ENCODE measurements around the gene CUL4A.
"Not testable (repeated sequence)": the region's sequence is repeated elsewhere in the genome, so short reads cannot be mapped to it uniquely, and the experiment has no call there.

The CUL4A gene

GRCh38 chr13:113292021-113292862 is 82.8 kb downstream of the CUL4A start:
- DNase-seq, result peak in 4 of 14 donors; percentile 7 to 16 (median 8)

GRCh38 chr13:113293686-113294085 is 84.3 kb downstream of the CUL4A start:
- no peak for DNase-seq

DNA sequence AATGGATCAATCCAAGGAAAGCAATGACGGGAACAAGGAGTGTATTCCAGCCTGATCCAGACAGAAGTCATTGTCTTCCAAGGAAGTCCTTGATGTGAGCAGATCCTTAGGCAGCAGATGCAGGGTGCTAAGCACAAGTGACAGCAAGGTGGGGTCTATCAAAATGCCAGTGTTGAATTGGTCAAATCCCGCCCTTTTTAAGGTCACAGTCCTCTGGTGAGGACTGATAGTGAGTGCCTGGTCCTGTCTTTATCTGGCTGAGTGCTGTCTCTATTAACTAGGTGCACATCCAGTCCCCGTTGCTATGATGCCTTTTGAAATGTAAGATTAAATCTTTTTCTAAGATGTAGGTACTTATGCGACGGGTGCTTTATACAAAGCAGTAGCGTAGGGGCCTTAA is 86.4 kb downstream of the CUL4A start:
- no peak for DNase-seq

DNA sequence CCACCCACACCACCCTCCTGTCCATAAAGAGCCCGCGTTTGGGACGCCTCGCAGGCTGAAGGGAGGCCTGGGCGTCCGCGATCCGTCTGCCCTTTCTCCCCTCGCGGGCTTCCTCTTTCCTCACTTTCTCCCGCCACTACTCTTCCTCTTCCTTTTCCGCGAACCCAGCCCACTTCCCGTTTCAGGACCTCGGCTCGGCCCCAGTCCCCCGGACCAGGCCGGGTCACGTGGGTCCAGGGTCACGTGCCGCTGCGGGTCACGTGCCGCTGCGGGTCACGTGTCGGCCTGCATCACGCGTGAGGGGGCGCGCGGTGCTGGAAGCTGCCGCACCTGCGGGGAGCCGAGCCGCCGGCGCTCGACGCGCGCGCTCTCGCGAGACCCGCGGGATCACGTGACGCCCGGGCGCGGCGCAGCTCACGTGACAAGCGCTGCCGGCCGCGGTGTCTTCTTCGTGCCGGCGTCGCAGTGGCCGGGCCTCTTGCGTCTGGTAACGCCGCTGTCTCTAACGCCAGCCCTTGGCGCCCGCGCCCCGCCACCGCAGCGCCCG is 87.5 kb downstream of the CUL4A start, which contains the start of gene LAMP1:
LAMP1 (plus strand) TSS at position 417 of the 547 bp plus-strand sequence. CDS start 196 bp downstream, outside the sequence.
- DNase-seq, result peak; percentile 85 to 99 (median 94)

- DNase-seq, result peak in 6 of 14 donors; percentile 38 to 77 (median 64)
These were observed 88.1 kb downstream of the CUL4A start for GRCh38 chr13:113297370-113298042.

DNA sequence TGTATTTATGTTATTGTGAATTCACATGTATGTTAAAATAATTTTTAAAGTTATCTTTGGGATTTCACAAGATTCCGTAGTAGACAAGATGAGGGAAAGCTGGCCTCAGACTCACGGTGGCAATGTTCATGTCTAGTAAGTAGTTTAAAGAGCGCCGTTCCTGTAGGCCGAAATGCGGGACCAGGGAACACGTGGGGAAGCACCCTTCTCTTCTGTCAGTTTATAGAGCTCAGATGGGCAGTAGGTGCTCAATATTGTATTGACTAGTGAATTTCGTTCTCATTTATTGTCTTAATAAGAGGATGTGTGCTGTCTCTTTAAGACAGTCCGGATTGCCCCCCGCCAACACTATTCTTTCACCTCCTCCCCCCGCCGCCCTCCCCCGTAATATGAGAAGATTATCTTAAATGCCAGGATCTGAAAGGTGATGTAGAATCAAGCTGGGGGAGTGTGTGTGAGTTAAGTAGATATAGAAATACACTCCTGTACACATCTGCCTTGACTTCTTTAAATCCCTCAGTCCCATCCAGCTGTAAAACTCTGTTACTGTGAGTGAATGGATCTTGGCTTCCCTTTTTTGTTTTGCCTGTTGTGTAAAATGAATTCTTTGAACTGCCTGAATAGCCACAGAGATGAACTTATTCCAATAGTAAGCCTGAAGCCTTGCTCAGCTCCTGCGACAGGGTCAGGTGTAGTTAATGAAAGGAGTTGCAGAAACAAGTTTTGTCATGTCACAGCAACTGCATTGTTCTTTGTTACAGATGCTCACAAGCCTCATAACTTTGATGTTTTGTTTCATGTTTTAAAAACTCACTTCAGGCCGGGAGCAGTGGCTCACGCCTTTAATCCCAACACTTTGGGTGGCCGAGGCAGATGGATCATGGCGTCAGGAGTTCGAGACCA is 88.9 kb downstream of the CUL4A start:
- no peak for DNase-seq

- DNase-seq, result no peak
These were observed 90.5 kb downstream of the CUL4A start for GRCh38 chr13:113299951-113300350.

GRCh38 chr13:113302986-113303385 is 93.6 kb downstream of the CUL4A start:
- no peak for DNase-seq

GRCh38 chr13:113304121-113304520 is 94.7 kb downstream of the CUL4A start:
- DNase-seq, result no peak

- no peak for DNase-seq
These were observed 95.8 kb downstream of the CUL4A start for GRCh38 chr13:113305208-113305607.

- DNase-seq, result no peak
These were observed 98.1 kb downstream of the CUL4A start for GRCh38 chr13:113307491-113307890.

DNA sequence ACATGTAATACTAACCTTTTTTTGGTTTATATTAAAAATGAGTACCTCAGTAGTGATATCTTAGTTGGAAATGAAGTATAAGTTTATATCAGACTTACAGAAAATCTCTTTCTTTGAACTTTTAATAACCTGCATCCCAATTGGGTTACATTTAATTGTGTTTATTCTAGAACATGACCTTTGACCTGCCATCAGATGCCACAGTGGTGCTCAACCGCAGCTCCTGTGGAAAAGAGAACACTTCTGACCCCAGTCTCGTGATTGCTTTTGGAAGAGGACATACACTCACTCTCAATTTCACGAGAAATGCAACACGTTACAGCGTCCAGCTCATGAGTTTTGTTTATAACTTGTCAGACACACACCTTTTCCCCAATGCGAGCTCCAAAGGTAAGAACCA is 100.1 kb downstream of the CUL4A start:
- DNase-seq, result no peak

GRCh38 chr13:113314112-113314511 is 104.7 kb downstream of the CUL4A start:
- not testable (repeated sequence) for DNase-seq

GRCh38 chr13:113314895-113315470 is 105.6 kb downstream of the CUL4A start:
- DNase-seq, result not testable (repeated sequence)

GRCh38 chr13:113315992-113316391 is 106.6 kb downstream of the CUL4A start:
- DNase-seq, result no peak

All from C1 segment of cervical spinal cord (tissue), 14 donors.